CD4-positive, alpha-beta T cell (primary cell): ENCODE data around the gene LRCH2. TPM values are rescaled to one million over a fixed set of nuclear protein-coding genes. Genes with fewer than 3 reads are reported as not detected.

Experiments
- ATAC-seq: fragments of 200-7000 bp; cut with Tn5 transposase; one replicate; pipeline ENCODE4 v1.10.0; 2022; ENCODE audit warnings: mild to moderate bottlenecking; ENCODE audit not compliant: poor library complexity
- CTCF ChIA-PET: fragments of 350-600 bp; sonication (Branson Sonifier 250); formaldehyde crosslinking; loops from one replicate; lab custom pipeline; 2021; ENCODE audit warnings: antibody characterized with exemption, inconsistent platforms; lab: Charles Lee
- POLR2A ChIA-PET: fragments of 350-600 bp; sonication (Branson Sonifier 250); formaldehyde crosslinking; loops from one replicate; lab custom pipeline; 2021; ENCODE audit warnings: antibody characterized with exemption, inconsistent platforms; lab: Charles Lee
- DNase-seq, 14 experiments: peaks; one replicate each; pipeline ENCODE4 v3.0.0-alpha.2; 2013 to 2020; ENCODE audit warnings: mixed read lengths in 2 of 14
- H3K27ac ChIP-seq, 2 donors: one replicate each; pipeline versions ENCODE4 v1.5.1 to v1.7.0; 2013; ENCODE audit warnings: low read length in 2 of 2, low read depth in 1 of 2, mild to moderate bottlenecking in 1 of 2
- H3K27me3 ChIP-seq, 2 experiments: 1 replicate in 1 of 2; 2 replicates in 1 of 2; pipeline versions ENCODE4 v1.6.1 to v1.7.0; 2013; ENCODE audit warnings: low read length in 2 of 2, control low read depth in 1 of 2, mild to moderate bottlenecking in 1 of 2, moderate library complexity in 1 of 2; ENCODE audit not compliant: insufficient read depth in 2 of 2, control insufficient read depth in 1 of 2
- H3K36me3 ChIP-seq: one replicate; pipeline ENCODE4 v1.6.1; 2013; ENCODE audit warnings: low read length, control low read depth; ENCODE audit not compliant: insufficient read depth
- H3K4me1 ChIP-seq: one replicate; pipeline ENCODE4 v1.6.1; 2013; ENCODE audit warnings: low read length, control low read depth; ENCODE audit not compliant: insufficient read depth
- H3K4me3 ChIP-seq: one replicate; pipeline ENCODE4 v1.5.1; 2013; ENCODE audit warnings: mild to moderate bottlenecking, low read length, moderate library complexity
- H3K9me3 ChIP-seq, 2 experiments: 1 replicate in 1 of 2; 2 replicates in 1 of 2; pipeline versions ENCODE4 v1.6.1 to v1.7.0; 2013; ENCODE audit warnings: low read length in 2 of 2, mild to moderate bottlenecking in 2 of 2, control low read depth in 1 of 2, moderate library complexity in 1 of 2; ENCODE audit not compliant: control insufficient read depth in 1 of 2, insufficient read depth in 1 of 2
- H3K27ac Mint-ChIP-seq: one replicate; pipeline ENCODE4 v1.8.0; 2020; ENCODE audit warnings: mixed read lengths
- H3K27me3 Mint-ChIP-seq: one replicate; pipeline ENCODE4 v1.8.0; 2021; ENCODE audit warnings: mixed read lengths
- H3K36me3 Mint-ChIP-seq: one replicate; pipeline ENCODE4 v1.8.0; 2021; ENCODE audit warnings: low read depth, mixed read lengths
- H3K4me1 Mint-ChIP-seq: one replicate; pipeline ENCODE4 v1.8.0; 2021; ENCODE audit warnings: low read depth, mixed read lengths
- H3K4me3 Mint-ChIP-seq: one replicate; pipeline ENCODE4 v1.8.0; 2020; ENCODE audit warnings: mild to moderate bottlenecking, mixed read lengths
- H3K9me3 Mint-ChIP-seq: one replicate; pipeline ENCODE4 v1.8.0; 2020; ENCODE audit warnings: mixed read lengths
- CTCF ChIP-seq: fragments of 200-600 bp; IDR thresholded peaks from one replicate; pipeline ENCODE4 v1.8.0; 2022; ENCODE audit warnings: antibody characterized with exemption, mild to moderate bottlenecking
- intact Hi-C, 2 experiments: fragments of 100-400 bp; cut with DNase I in 1 of 2; cut with micrococcal nuclease in 1 of 2; formaldehyde crosslinking; loops; one replicate each; pipeline versions ENCODE4 v1.15.1 to v1.9.0; 2023 to 2025; cut with DNase I, micrococcal nuclease
- polyA plus RNA-seq, 2 donors: library from polyadenylated mRNA; unstranded; fragments of 120-200 nt; gene quantifications; one replicate each; pipeline ENCODE4 v1.2.1, GENCODE V29; 2013
- total RNA-seq, 174 experiments: library from RNA in 2 of 174; stranded (reverse) in 2 of 174; gene quantifications; one replicate each; pipeline ENCODE4 v1.2.3 and lab custom pipeline; 2021 to 2026

The LRCH2 gene
- total RNA-seq = not detected
- polyA plus RNA-seq (2013, experiment 1 of 2) = not detected
- 0.10 TPM for polyA plus RNA-seq (2013, experiment 2 of 2)
- 0 to 0.49 (median 0) reads per million in 172 experiments for total RNA-seq (lab: John Stamatoyannopoulos, UW)

- peaks cover 0 to 3% of the 10 kb centered on the region in 2 experiments for H3K27me3 ChIP-seq
- ChIA-PET POLR2A (no interaction called here), CTCF (no interaction called here)
- Mint-ChIP-seq H3K4me3 (no peak within 1 kb of the TSS), H3K4me1 (peaks cover 6% of the 10 kb centered on the region), H3K9me3 (no peaks in the 10 kb centered on the region), H3K27ac (no peak within 1 kb of the TSS), H3K27me3 (peaks cover 47% of the 10 kb centered on the region), H3K36me3 (no peaks in the 10 kb centered on the region)
- no peaks in the 10 kb centered on the region for H3K36me3 ChIP-seq
- DNase-seq (no peak), ATAC-seq (no peak)
- H3K27ac ChIP-seq = no peak within 1 kb of the TSS
- H3K4me1 ChIP-seq = no peaks in the 10 kb centered on the region
- intact Hi-C loops = no loop called here
- TF ChIP-seq CTCF = no peak
- H3K4me3 ChIP-seq = no peak within 1 kb of the TSS
- H3K9me3 ChIP-seq = peaks cover 0 to 4% of the 10 kb centered on the region in 2 experiments
These were observed at the start of gene LRCH2 for GRCh38 chrX:115233497-115234455. TSS of gene LRCH2 (minus strand) at chrX:115234096. CDS start at chrX:115234041, 55 bp downstream.

GRCh38 chrX:115269051-115269683 is 35.3 kb upstream of the LRCH2 start:
- Histone ChIP-seq H3K27ac (no peak overlapping the region), H3K27me3 (no peaks in the 10 kb centered on the region), H3K4me3 (no peak overlapping the region), H3K36me3 (no peaks in the 10 kb centered on the region), H3K4me1 (no peaks in the 10 kb centered on the region), H3K9me3 (no peaks in the 10 kb centered on the region)
- TF ChIP-seq CTCF = no peak
- no peaks in the 10 kb centered on the region for H3K27me3 Mint-ChIP-seq
- no peak overlapping the region for H3K27ac Mint-ChIP-seq
- DNase-seq = no peak
- H3K9me3 Mint-ChIP-seq = peaks cover 4% of the 10 kb centered on the region
- ChIA-PET POLR2A (no interaction called here), CTCF (no interaction called here)
- no peaks in the 10 kb centered on the region for H3K4me1 Mint-ChIP-seq
- intact Hi-C loops = no loop called here
- H3K36me3 Mint-ChIP-seq = no peaks in the 10 kb centered on the region
- ATAC-seq = no peak
- no peak overlapping the region for H3K4me3 Mint-ChIP-seq

- H3K27me3 Mint-ChIP-seq = no peaks in the 10 kb centered on the region
- no peaks in the 10 kb centered on the region for H3K36me3 ChIP-seq
- ATAC-seq (no peak), DNase-seq (no peak)
- ChIA-PET CTCF (no interaction called here), POLR2A (no interaction called here)
- intact Hi-C loops = no loop called here
- no peak overlapping the region for H3K27ac Mint-ChIP-seq
- H3K4me1 Mint-ChIP-seq = no peaks in the 10 kb centered on the region
- TF ChIP-seq CTCF = no peak
- H3K4me1 ChIP-seq = no peaks in the 10 kb centered on the region
- no peak overlapping the region for H3K4me3 Mint-ChIP-seq
- H3K9me3 ChIP-seq = no peaks in the 10 kb centered on the region
- H3K9me3 Mint-ChIP-seq = peaks cover 4% of the 10 kb centered on the region
- H3K27me3 ChIP-seq = no peaks in the 10 kb centered on the region
- no peak overlapping the region for H3K27ac ChIP-seq
- no peaks in the 10 kb centered on the region for H3K36me3 Mint-ChIP-seq
- H3K4me3 ChIP-seq = no peak overlapping the region
These were observed 34.5 kb upstream of the LRCH2 start for GRCh38 chrX:115268421-115268820.
